ENCODE measurements around the gene ZNF441.

DNA sequence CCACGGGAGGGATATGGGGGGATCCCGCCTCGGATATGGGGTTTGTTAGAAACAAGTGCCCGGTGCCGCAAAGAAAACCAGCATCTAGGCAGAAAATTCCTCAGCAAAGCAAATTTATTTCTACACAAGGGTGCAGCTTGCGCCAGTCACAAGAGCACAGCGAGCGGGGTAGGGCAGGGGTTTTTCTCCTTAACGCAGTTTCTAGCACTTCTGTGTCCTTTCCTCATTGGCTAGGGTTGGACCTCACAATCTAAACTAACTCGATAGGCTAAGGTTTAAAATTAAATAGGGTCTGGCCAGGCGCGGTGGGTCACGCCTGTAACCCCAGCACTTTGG lies 47.9 kb downstream of the ZNF441 start:
- TF ChIP-seq POLR2AphosphoS5 (IDR thresholded peaks at IDR 0.05) = no peak
- TF ChIP-seq, protein P1, sequence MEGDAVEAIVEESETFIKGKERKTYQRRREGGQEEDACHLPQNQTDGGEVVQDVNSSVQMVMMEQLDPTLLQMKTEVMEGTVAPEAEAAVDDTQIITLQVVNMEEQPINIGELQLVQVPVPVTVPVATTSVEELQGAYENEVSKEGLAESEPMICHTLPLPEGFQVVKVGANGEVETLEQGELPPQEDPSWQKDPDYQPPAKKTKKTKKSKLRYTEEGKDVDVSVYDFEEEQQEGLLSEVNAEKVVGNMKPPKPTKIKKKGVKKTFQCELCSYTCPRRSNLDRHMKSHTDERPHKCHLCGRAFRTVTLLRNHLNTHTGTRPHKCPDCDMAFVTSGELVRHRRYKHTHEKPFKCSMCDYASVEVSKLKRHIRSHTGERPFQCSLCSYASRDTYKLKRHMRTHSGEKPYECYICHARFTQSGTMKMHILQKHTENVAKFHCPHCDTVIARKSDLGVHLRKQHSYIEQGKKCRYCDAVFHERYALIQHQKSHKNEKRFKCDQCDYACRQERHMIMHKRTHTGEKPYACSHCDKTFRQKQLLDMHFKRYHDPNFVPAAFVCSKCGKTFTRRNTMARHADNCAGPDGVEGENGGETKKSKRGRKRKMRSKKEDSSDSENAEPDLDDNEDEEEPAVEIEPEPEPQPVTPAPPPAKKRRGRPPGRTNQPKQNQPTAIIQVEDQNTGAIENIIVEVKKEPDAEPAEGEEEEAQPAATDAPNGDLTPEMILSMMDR (IDR thresholded peaks at IDR 0.05; ENCODE audit: poor library complexity, severe bottlenecking) = no peak
- no peak for TF ChIP-seq EP300 (conservative IDR thresholded peaks at IDR 0.05; ENCODE audit: poor library complexity, severe bottlenecking)
- TF ChIP-seq TAF1 (IDR thresholded peaks at IDR 0.05; ENCODE audit: low read depth) = no peak
- TF ChIP-seq RAD21 (conservative IDR thresholded peaks at IDR 0.05) = no peak
- TF ChIP-seq MXI1 (conservative IDR thresholded peaks at IDR 0.05; ENCODE audit: poor library complexity, severe bottlenecking) = no peak
- TF ChIP-seq SMC3 (conservative IDR thresholded peaks at IDR 0.05; ENCODE audit: poor library complexity) = no peak
- no peak for TF ChIP-seq EZH2 (IDR thresholded peaks at IDR 0.05; ENCODE audit: borderline replicate concordance, insufficient read depth, low read length, poor library complexity, severe bottlenecking)
